Esophagus muscularis mucosa (tissue), 4 donors: Measurements from ENCODE around the gene NF2.
"Not testable (repeated sequence)": the region's sequence is repeated elsewhere in the genome, so short reads cannot be mapped to it uniquely, and the experiment has no call there.

ENCODE experiments used
- EP300 ChIP-seq: sonication (generic); formaldehyde crosslinking; IDR thresholded peaks from one replicate; pipeline ENCODE4 v1.6.1; 2017; ENCODE audit warnings: antibody characterized with exemption
- POLR2A ChIP-seq: fragments of 450-650 bp; IDR thresholded peaks from one replicate; pipeline ENCODE4 v1.6.1; 2017; ENCODE audit warnings: antibody characterized with exemption, moderate library complexity, mild to moderate bottlenecking, low read depth
- POLR2AphosphoS5 ChIP-seq, 2 donors: sonication (generic); formaldehyde crosslinking; IDR thresholded peaks; one replicate each; pipeline ENCODE4 v1.6.1; 2017; ENCODE audit warnings: antibody characterized with exemption in 2 of 2
- TF ChIP-seq, protein P1 (sequence below), 3 experiments: fragments of 200-600 bp in 2 of 3; fragments of 450-650 bp in 1 of 3; sonication (generic) in 2 of 3; IDR thresholded peaks; one replicate each; pipeline ENCODE4 v1.5.1; 2017 to 2019; ENCODE audit warnings: antibody characterized with exemption in 3 of 3, mild to moderate bottlenecking in 2 of 3, moderate library complexity in 1 of 3

DNA sequence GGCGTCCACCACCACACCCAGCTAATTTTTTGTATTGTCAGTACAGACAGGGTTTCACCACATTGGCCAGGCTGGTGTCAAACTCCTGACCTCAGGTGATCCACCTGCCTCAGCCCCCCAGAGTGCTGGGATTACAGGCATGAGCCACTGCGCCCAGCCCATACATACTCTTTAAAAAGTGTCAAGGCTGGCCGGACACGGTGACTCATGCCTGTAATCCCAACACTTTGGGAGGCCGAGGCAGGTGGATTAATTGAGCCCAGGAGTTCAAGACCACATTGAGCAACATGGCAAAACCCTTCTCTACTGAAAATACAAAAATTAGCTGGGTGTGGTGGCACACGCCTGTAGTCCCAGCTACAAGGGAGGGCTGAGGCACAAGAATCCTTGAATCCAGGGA is 9.0 kb upstream of the NF2 start:
- TF ChIP-seq, protein P1, sequence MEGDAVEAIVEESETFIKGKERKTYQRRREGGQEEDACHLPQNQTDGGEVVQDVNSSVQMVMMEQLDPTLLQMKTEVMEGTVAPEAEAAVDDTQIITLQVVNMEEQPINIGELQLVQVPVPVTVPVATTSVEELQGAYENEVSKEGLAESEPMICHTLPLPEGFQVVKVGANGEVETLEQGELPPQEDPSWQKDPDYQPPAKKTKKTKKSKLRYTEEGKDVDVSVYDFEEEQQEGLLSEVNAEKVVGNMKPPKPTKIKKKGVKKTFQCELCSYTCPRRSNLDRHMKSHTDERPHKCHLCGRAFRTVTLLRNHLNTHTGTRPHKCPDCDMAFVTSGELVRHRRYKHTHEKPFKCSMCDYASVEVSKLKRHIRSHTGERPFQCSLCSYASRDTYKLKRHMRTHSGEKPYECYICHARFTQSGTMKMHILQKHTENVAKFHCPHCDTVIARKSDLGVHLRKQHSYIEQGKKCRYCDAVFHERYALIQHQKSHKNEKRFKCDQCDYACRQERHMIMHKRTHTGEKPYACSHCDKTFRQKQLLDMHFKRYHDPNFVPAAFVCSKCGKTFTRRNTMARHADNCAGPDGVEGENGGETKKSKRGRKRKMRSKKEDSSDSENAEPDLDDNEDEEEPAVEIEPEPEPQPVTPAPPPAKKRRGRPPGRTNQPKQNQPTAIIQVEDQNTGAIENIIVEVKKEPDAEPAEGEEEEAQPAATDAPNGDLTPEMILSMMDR (IDR thresholded peaks at IDR 0.05), result not testable (repeated sequence)
- TF ChIP-seq POLR2AphosphoS5 (IDR thresholded peaks at IDR 0.05); EP300; POLR2A: not testable (repeated sequence)
